Mucosa of descending colon (tissue), 3 donors: ENCODE data around the gene C14orf132. TPM values are rescaled to one million over a fixed set of nuclear protein-coding genes. Genes with fewer than 3 reads are reported as not detected.

Experiments used
- ATAC-seq: fragments of 200-7000 bp; cut with Tn5 transposase; one replicate; pipeline ENCODE4 v1.9.1; 2020; ENCODE audit warnings: mild to moderate bottlenecking, moderate library complexity
- DNase-seq, 3 donors: peaks; one replicate each; pipeline ENCODE4 v3.0.0-alpha.2; 2020
- H3K36me3 ChIP-seq: fragments of 200-600 bp; one replicate; pipeline ENCODE4 v1.8.0; 2021; ENCODE audit warnings: low read depth, mild to moderate bottlenecking
- H3K4me1 ChIP-seq: fragments of 200-600 bp; one replicate; pipeline ENCODE4 v1.8.0; 2021; ENCODE audit warnings: low read depth, mild to moderate bottlenecking
- H3K4me3 ChIP-seq: fragments of 200-600 bp; one replicate; pipeline ENCODE4 v1.8.0; 2021; ENCODE audit warnings: mild to moderate bottlenecking
- H3K9me3 ChIP-seq: fragments of 200-600 bp; one replicate; pipeline ENCODE4 v1.8.0; 2021; ENCODE audit warnings: mild to moderate bottlenecking
- CTCF ChIP-seq: fragments of 200-600 bp; IDR thresholded peaks from one replicate; pipeline ENCODE4 v1.8.0; 2022; ENCODE audit warnings: antibody characterized with exemption, mild to moderate bottlenecking
- intact Hi-C, 2 donors: fragments of 100-400 bp; cut with DNase I in 1 of 2; cut with micrococcal nuclease in 1 of 2; formaldehyde crosslinking; loops; one replicate each; pipeline versions ENCODE4 v1.11.0 to v1.11.1; 2022; cut with DNase I, micrococcal nuclease
- total RNA-seq, 3 donors: library from RNA; stranded (reverse); fragmentation: NEBNext Ultra II Directional in 2 of 3; extraction: Animal tissue kit (Norgen Biotek cat#: 25700) in 2 of 3; gene quantifications; one replicate each; pipeline versions ENCODE4 v1.2.1 to v1.2.4, GENCODE V29; 2021 to 2023
- donor health status: DM: no; HTN: no; CAD: no; lungs with moderate emphysema.
- donor health status: DM: no; HTN: no; CAD: no.
- donor health status: DM: no; HTN: yes; CAD: no.

C14orf132 gene
- total RNA-seq, 3 donors from 2014 or later: 1.8 to 21.8 (median 4.9) TPM

GRCh38 chr14:96062506-96062905, 23.3 kb downstream of the C14orf132 start:
- no peak for DNase-seq
- intact Hi-C loops: no loop called here
- TF ChIP-seq CTCF: no peak
- no peak overlapping the region for H3K4me3 ChIP-seq
- no peaks in the 10 kb centered on the region for H3K9me3 ChIP-seq
- no peak for ATAC-seq
- no peaks in the 10 kb centered on the region for H3K4me1 ChIP-seq
- H3K36me3 ChIP-seq: no peaks in the 10 kb centered on the region

GRCh38 chr14:96064866-96065265, 25.7 kb downstream of the C14orf132 start:
- ATAC-seq (no peak), DNase-seq (no peak)
- Histone ChIP-seq H3K36me3 (no peaks in the 10 kb centered on the region), H3K4me1 (no peaks in the 10 kb centered on the region), H3K4me3 (no peak overlapping the region), H3K9me3 (no peaks in the 10 kb centered on the region)
- intact Hi-C loops: no loop called here
- no peak for TF ChIP-seq CTCF

GRCh38 chr14:96065661-96066459, 26.7 kb downstream of the C14orf132 start:
- no peaks in the 10 kb centered on the region for H3K4me1 ChIP-seq
- intact Hi-C loops: no loop called here
- H3K9me3 ChIP-seq: no peaks in the 10 kb centered on the region
- no peak overlapping the region for H3K4me3 ChIP-seq
- TF ChIP-seq CTCF: no peak
- no peaks in the 10 kb centered on the region for H3K36me3 ChIP-seq
- ATAC-seq: no peak
- DNase-seq: no peak

- TF ChIP-seq CTCF: no peak
- no peak for ATAC-seq
- no peaks in the 10 kb centered on the region for H3K9me3 ChIP-seq
- no peaks in the 10 kb centered on the region for H3K36me3 ChIP-seq
- H3K4me1 ChIP-seq: no peaks in the 10 kb centered on the region
- intact Hi-C loops: no loop called here
- DNase-seq: no peak
- H3K4me3 ChIP-seq: no peak overlapping the region
Observed at GRCh38 chr14:96066976-96067375, 27.8 kb downstream of the C14orf132 start.

GRCh38 chr14:96067985-96068930, 29.1 kb downstream of the C14orf132 start:
- no peak for TF ChIP-seq CTCF
- ATAC-seq: no peak
- H3K4me1 ChIP-seq: no peaks in the 10 kb centered on the region
- intact Hi-C loops: no loop called here
- H3K36me3 ChIP-seq: no peaks in the 10 kb centered on the region
- H3K9me3 ChIP-seq: no peaks in the 10 kb centered on the region
- H3K4me3 ChIP-seq: no peak overlapping the region
- DNase-seq: no peak
